ENCODE measurements around the gene SSTR4. TPM values are rescaled to one million over a fixed set of nuclear protein-coding genes. Genes with fewer than 3 reads are reported as not detected.

SSTR4 gene
- polyA plus RNA-seq, 2 donors = not detected

GRCh38 chr20:23081263-23081819, 46.2 kb downstream of the SSTR4 start:
- Histone ChIP-seq H3K9me3 (ENCODE audit: control insufficient read depth in 2 of 2, insufficient read depth in 1 of 2, low read depth in 1 of 2, low read length in 1 of 2) (no peaks in the 10 kb centered on the region), H3K4me3 (ENCODE audit: low read depth in 1 of 2, low read length in 2 of 2) (no peak overlapping the region), H3K27ac (ENCODE audit: low read depth in 2 of 2, low read length in 1 of 2) (no peak overlapping the region), H3K27me3 (ENCODE audit: control insufficient read depth in 1 of 2, insufficient read depth in 2 of 2, low read length in 2 of 2) (no peaks in the 10 kb centered on the region), H3K36me3 (ENCODE audit: control insufficient read depth in 2 of 2, insufficient read depth in 2 of 2, low read length in 1 of 2) (no peaks in the 10 kb centered on the region), H3K4me1 (ENCODE audit: control insufficient read depth in 2 of 2, insufficient read depth in 2 of 2, low read length in 1 of 2) (peaks cover 0 to 8% of the 10 kb centered on the region in 2 donors)
- WGBS, 2 donors = 66 to 85% methylated on average over 9 of the region's 9 CpGs

- H3K9me3 ChIP-seq (ENCODE audit: control insufficient read depth in 2 of 2, insufficient read depth in 1 of 2, low read depth in 1 of 2, low read length in 1 of 2) = no peaks in the 10 kb centered on the region
- peak overlapping the region in 1 of 2 donors; percentile 68 for H3K27ac ChIP-seq (ENCODE audit: low read depth in 2 of 2, low read length in 1 of 2)
- no peak overlapping the region for H3K4me3 ChIP-seq (ENCODE audit: low read depth in 1 of 2, low read length in 2 of 2)
- no peaks in the 10 kb centered on the region for H3K27me3 ChIP-seq (ENCODE audit: control insufficient read depth in 1 of 2, insufficient read depth in 2 of 2, low read length in 2 of 2)
- peaks cover 0 to 8% of the 10 kb centered on the region in 2 donors for H3K4me1 ChIP-seq (ENCODE audit: control insufficient read depth in 2 of 2, insufficient read depth in 2 of 2, low read length in 1 of 2)
- no peaks in the 10 kb centered on the region for H3K36me3 ChIP-seq (ENCODE audit: control insufficient read depth in 2 of 2, insufficient read depth in 2 of 2, low read length in 1 of 2)
- WGBS, 2 donors = 46 to 50% methylated on average over 9 of the region's 9 CpGs
These were observed 47.9 kb downstream of the SSTR4 start for GRCh38 chr20:23082846-23083552.

DNA sequence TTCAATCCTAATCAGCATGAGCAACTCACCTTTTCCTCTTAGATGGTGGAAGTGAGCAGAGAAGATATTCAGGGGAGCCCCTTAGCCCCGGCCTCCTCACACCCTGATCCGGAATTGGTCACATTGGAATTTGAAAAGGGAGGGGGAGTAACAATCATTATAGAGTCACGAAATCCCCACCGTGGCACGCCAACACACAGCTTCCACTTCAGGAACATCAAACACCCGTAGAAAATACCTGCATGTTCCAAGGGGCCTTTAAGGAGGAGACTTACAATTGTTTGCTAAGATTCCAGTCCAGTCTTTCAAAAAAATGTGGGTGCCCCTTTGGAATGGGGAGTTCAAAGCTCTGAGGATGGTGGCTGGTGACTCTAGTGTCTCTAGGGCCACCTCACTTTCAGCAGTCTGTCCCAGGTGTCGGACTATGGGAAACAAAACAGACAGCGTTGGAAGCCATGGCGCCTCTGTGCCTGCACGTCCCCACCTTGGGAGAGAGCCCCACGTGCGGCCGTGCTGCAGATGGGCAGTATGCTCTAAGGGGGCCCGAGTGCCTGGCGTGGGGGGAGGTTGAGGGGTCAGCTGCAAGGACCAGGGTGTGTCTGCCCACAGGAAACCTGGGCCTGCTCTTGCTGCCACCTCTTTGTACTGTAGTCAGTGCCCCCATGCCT, 48.6 kb downstream of the SSTR4 start:
- H3K4me3 ChIP-seq (ENCODE audit: low read depth in 1 of 2, low read length in 2 of 2) = peak overlapping the region in 1 of 2 donors; percentile 29
- H3K4me1 ChIP-seq (ENCODE audit: control insufficient read depth in 2 of 2, insufficient read depth in 2 of 2, low read length in 1 of 2) = peaks cover 0 to 8% of the 10 kb centered on the region in 2 donors
- H3K36me3 ChIP-seq (ENCODE audit: control insufficient read depth in 2 of 2, insufficient read depth in 2 of 2, low read length in 1 of 2) = no peaks in the 10 kb centered on the region
- H3K27ac ChIP-seq (ENCODE audit: low read depth in 2 of 2, low read length in 1 of 2) = peak overlapping the region; percentile 62 to 68
- no peaks in the 10 kb centered on the region for H3K9me3 ChIP-seq (ENCODE audit: control insufficient read depth in 2 of 2, insufficient read depth in 1 of 2, low read depth in 1 of 2, low read length in 1 of 2)
- WGBS, 2 donors = 67 to 76% methylated on average over 15 of the region's 15 CpGs
- H3K27me3 ChIP-seq (ENCODE audit: control insufficient read depth in 1 of 2, insufficient read depth in 2 of 2, low read length in 2 of 2) = no peaks in the 10 kb centered on the region

- WGBS, 2 donors = 84 to 88% methylated on average over 16 to 17 of the region's 17 CpGs
- Histone ChIP-seq H3K9me3 (ENCODE audit: control insufficient read depth in 2 of 2, insufficient read depth in 1 of 2, low read depth in 1 of 2, low read length in 1 of 2) (no peaks in the 10 kb centered on the region), H3K27me3 (ENCODE audit: control insufficient read depth in 1 of 2, insufficient read depth in 2 of 2, low read length in 2 of 2) (no peaks in the 10 kb centered on the region), H3K27ac (ENCODE audit: low read depth in 2 of 2, low read length in 1 of 2) (peak overlapping the region; percentile 59 to 68), H3K4me3 (ENCODE audit: low read depth in 1 of 2, low read length in 2 of 2) (peak overlapping the region in 1 of 2 donors; percentile 29), H3K4me1 (ENCODE audit: control insufficient read depth in 2 of 2, insufficient read depth in 2 of 2, low read length in 1 of 2) (peaks cover 0 to 8% of the 10 kb centered on the region in 2 donors), H3K36me3 (ENCODE audit: control insufficient read depth in 2 of 2, insufficient read depth in 2 of 2, low read length in 1 of 2) (no peaks in the 10 kb centered on the region)
These were observed 49.3 kb downstream of the SSTR4 start for GRCh38 chr20:23084282-23084844.

DNA sequence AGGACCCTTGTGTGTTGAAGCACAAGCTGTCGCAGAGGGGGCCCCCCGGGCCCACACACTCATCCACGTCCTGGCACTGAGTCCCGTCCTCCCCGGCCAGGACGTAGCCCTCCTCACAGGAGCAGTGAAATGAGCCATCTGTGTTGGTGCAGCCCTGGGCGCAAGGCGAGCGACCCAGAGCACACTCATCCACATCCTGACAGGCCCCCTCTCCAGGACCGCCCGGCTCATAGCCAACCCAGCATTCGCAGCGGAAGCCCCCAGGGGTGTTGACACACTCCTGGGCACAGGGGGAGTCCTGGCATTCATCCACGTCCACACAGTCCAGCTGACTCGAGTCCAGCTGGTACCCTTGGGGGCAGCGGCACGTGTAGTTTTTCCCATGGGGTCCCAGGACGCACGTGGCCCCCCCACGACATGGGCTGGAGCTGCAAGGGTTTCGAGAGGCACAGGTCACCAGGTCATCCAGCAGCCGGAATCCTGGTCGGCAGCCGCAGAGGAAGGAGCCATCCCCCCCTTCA, 49.8 kb downstream of the SSTR4 start:
- Histone ChIP-seq H3K36me3 (ENCODE audit: control insufficient read depth in 2 of 2, insufficient read depth in 2 of 2, low read length in 1 of 2) (no peaks in the 10 kb centered on the region), H3K27me3 (ENCODE audit: control insufficient read depth in 1 of 2, insufficient read depth in 2 of 2, low read length in 2 of 2) (no peaks in the 10 kb centered on the region), H3K9me3 (ENCODE audit: control insufficient read depth in 2 of 2, insufficient read depth in 1 of 2, low read depth in 1 of 2, low read length in 1 of 2) (no peaks in the 10 kb centered on the region), H3K27ac (ENCODE audit: low read depth in 2 of 2, low read length in 1 of 2) (peak overlapping the region; percentile 59 to 64), H3K4me3 (ENCODE audit: low read depth in 1 of 2, low read length in 2 of 2) (peak overlapping the region in 1 of 2 donors; percentile 29), H3K4me1 (ENCODE audit: control insufficient read depth in 2 of 2, insufficient read depth in 2 of 2, low read length in 1 of 2) (peaks cover 0 to 8% of the 10 kb centered on the region in 2 donors)
- WGBS, 2 donors = 69 to 82% methylated on average over 24 of the region's 24 CpGs

DNA sequence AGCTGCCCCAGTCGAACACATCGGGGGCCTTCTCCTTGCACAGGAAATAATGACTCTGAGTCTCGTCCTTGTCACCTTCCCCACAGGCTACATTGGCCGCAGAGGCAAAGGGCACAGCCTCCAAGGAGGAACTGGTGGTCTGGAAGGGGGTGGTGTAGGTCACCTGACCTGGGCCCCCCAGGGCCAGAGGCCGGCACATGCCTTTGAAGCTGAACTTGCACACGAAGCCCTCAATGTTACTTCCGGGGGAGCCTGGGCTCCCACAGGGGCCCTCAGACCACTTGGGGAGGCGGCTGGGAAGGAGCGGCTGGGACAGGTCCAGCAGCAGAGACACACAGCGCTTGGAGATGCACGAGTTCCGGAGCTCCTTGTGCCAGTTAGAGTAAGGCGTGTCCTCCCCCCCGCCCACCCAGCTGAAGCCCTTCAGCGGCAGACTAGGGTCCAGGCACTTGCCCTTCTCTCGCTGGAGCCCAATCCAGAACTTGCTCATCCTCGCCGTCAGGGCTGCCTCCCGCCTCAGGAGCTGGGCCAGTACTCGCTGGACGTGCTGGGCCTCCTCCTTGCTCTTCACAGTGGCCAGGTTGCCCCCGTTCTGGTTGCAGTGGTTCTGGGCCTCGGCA, 50.4 kb downstream of the SSTR4 start:
- no peaks in the 10 kb centered on the region for H3K36me3 ChIP-seq (ENCODE audit: control insufficient read depth in 2 of 2, insufficient read depth in 2 of 2, low read length in 1 of 2)
- no peaks in the 10 kb centered on the region for H3K27me3 ChIP-seq (ENCODE audit: control insufficient read depth in 1 of 2, insufficient read depth in 2 of 2, low read length in 2 of 2)
- WGBS, 2 donors = 80 to 81% methylated on average over 23 of the region's 23 CpGs
- no peaks in the 10 kb centered on the region for H3K9me3 ChIP-seq (ENCODE audit: control insufficient read depth in 2 of 2, insufficient read depth in 1 of 2, low read depth in 1 of 2, low read length in 1 of 2)
- peaks cover 0 to 8% of the 10 kb centered on the region in 2 donors for H3K4me1 ChIP-seq (ENCODE audit: control insufficient read depth in 2 of 2, insufficient read depth in 2 of 2, low read length in 1 of 2)
- peak overlapping the region in 1 of 2 donors; percentile 30 for H3K4me3 ChIP-seq (ENCODE audit: low read depth in 1 of 2, low read length in 2 of 2)
- peak overlapping the region; percentile 64 to 75 for H3K27ac ChIP-seq (ENCODE audit: low read depth in 2 of 2, low read length in 1 of 2)

DNA sequence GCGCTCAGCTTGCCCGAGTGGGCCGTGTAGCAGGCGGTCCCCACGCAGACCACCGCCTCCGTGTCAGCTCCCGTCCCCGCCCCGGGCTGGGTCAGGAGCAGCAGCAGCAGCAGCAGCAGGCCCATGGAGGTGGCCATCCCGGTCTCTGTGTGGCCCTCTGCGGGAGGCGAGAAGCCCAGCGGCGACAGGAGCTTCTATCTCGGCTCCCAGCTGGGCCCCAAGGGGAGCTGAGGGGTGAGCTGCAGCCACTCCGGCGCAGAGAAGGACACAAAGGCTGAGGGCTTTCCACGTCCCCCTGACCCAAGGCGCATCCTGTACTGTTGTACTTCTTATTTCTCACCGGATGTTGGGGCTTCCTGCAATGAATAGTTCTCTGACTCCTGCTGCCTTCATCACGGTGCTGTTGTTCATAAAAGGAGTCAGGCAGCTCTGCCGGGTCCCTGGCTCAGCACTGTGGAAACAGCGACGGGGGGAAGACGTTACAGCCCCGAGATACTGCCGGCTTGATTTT, 51.0 kb downstream of the SSTR4 start, which contains the start of gene CD93:
CD93 (minus strand) TSS at position 269 of the 511 bp plus-strand sequence; CDS start at position 137, 132 bp downstream.
- Histone ChIP-seq H3K27me3 (ENCODE audit: control insufficient read depth in 1 of 2, insufficient read depth in 2 of 2, low read length in 2 of 2) (no peaks in the 10 kb centered on the region), H3K27ac (ENCODE audit: low read depth in 2 of 2, low read length in 1 of 2) (peak within 1 kb of the TSS; percentile 64 to 75), H3K9me3 (ENCODE audit: control insufficient read depth in 2 of 2, insufficient read depth in 1 of 2, low read depth in 1 of 2, low read length in 1 of 2) (no peaks in the 10 kb centered on the region), H3K36me3 (ENCODE audit: control insufficient read depth in 2 of 2, insufficient read depth in 2 of 2, low read length in 1 of 2) (no peaks in the 10 kb centered on the region), H3K4me3 (ENCODE audit: low read depth in 1 of 2, low read length in 2 of 2) (peak within 1 kb of the TSS in 1 of 2 donors; percentile 30), H3K4me1 (ENCODE audit: control insufficient read depth in 2 of 2, insufficient read depth in 2 of 2, low read length in 1 of 2) (peaks cover 0 to 8% of the 10 kb centered on the region in 2 donors)
- 64 to 68% methylated on average over 27 to 28 of the region's 28 CpGs for WGBS, 2 donors

DNA sequence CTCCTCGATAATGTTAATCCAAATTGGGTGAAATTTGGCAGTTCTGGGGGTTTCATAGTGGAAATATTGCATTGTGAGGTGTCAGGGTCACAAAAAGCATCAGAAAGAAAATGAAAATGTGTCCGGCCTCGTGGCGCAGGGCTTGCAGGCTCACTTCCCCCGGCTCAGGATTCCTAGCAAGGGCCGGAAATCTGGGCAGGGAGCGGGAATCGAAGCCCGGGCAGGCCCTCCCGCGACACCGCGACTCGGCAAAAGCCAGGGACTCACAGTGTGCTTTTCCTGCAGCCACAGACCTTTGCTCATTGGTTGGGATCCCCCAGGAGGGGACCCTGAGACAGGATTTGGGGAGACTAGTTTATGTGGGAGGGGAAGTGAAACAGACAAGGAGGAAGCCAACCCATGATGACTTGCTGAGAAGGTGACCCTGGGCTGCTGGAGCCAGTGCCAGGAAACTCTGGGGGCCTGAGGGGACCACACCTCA, 51.9 kb downstream of the SSTR4 start:
- H3K36me3 ChIP-seq (ENCODE audit: control insufficient read depth in 2 of 2, insufficient read depth in 2 of 2, low read length in 1 of 2) = no peaks in the 10 kb centered on the region
- WGBS, 2 donors = 63 to 68% methylated on average over 14 of the region's 14 CpGs
- peak overlapping the region; percentile 64 to 73 for H3K27ac ChIP-seq (ENCODE audit: low read depth in 2 of 2, low read length in 1 of 2)
- no peak overlapping the region for H3K4me3 ChIP-seq (ENCODE audit: low read depth in 1 of 2, low read length in 2 of 2)
- no peaks in the 10 kb centered on the region for H3K27me3 ChIP-seq (ENCODE audit: control insufficient read depth in 1 of 2, insufficient read depth in 2 of 2, low read length in 2 of 2)
- H3K9me3 ChIP-seq (ENCODE audit: control insufficient read depth in 2 of 2, insufficient read depth in 1 of 2, low read depth in 1 of 2, low read length in 1 of 2) = no peaks in the 10 kb centered on the region
- peaks cover 0 to 8% of the 10 kb centered on the region in 2 donors for H3K4me1 ChIP-seq (ENCODE audit: control insufficient read depth in 2 of 2, insufficient read depth in 2 of 2, low read length in 1 of 2)
